ENCODE data around the gene SEPTIN12. TPM values are rescaled to one million over a fixed set of nuclear protein-coding genes. Genes with fewer than 3 reads are reported as not detected.

The SEPTIN12 gene
- total RNA-seq, 1 experiment from 2014 or later: not detected

DNA sequence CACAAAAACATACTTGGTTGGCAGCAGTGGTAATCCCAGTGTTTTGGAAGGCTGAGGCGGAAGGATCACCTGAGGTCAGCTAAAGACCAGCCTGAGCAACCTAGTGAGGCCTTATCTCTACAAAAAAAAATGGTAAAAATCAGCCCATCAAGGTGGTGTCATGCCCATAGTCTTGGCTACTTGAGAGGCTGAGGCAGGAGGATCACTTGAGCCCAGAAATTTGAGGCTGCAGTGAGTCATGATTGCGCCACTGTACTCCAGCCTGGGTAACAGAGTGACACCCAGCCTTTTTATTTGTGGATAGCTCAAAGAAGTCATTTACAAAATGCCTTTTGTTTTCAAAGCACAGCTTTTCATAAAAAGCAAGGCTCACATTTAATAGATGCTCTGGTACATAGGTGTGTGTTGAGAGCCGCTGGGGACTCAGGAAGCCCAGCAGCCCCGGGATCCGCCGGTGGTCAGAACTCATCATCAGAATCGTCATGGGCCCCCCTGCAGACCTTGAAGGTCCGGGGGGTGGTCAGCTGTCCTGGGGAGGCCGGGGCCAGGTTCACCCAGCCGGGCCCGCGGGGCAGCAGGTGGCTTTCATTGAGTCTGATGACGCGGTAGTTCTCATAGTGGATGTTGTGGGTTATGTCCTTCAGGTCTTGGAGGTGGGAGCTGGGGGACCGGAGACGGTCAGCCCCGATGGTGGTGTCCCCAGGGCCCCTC lies 10.7 kb downstream of the SEPTIN12 start (continued):
- no peak for TF ChIP-seq ZNF532 (CRISPR knock-in tag; IDR thresholded peaks at IDR 0.05; ENCODE audit: borderline replicate concordance)
- no peak for TF ChIP-seq AR (CRISPR knock-in tag; IDR thresholded peaks at IDR 0.05)
- TF ChIP-seq TEAD4 (CRISPR knock-in tag; IDR thresholded peaks at IDR 0.05): no peak

GRCh38 chr16:4776141-4776705 lies 11.9 kb downstream of the SEPTIN12 start:
- H3K27me3 Mint-ChIP-seq (ENCODE audit: low read depth): no peaks in the 10 kb centered on the region
- ATAC-seq: no peak
- DNase-seq (ENCODE audit: low spot score): no peak
- no peaks in the 10 kb centered on the region for H3K9me3 Mint-ChIP-seq
- no peak overlapping the region for H3K4me3 Mint-ChIP-seq
- H3K27ac Mint-ChIP-seq: no peak overlapping the region
- CTCF ChIA-PET: interaction anchor here (0.7 to 1.2 kb wide), 2 partner anchors 11 to 32 kb away, joined by 3 read pairs; partner anchors contain the start of gene SEPTIN12
- TF ChIP-seq, protein P1, sequence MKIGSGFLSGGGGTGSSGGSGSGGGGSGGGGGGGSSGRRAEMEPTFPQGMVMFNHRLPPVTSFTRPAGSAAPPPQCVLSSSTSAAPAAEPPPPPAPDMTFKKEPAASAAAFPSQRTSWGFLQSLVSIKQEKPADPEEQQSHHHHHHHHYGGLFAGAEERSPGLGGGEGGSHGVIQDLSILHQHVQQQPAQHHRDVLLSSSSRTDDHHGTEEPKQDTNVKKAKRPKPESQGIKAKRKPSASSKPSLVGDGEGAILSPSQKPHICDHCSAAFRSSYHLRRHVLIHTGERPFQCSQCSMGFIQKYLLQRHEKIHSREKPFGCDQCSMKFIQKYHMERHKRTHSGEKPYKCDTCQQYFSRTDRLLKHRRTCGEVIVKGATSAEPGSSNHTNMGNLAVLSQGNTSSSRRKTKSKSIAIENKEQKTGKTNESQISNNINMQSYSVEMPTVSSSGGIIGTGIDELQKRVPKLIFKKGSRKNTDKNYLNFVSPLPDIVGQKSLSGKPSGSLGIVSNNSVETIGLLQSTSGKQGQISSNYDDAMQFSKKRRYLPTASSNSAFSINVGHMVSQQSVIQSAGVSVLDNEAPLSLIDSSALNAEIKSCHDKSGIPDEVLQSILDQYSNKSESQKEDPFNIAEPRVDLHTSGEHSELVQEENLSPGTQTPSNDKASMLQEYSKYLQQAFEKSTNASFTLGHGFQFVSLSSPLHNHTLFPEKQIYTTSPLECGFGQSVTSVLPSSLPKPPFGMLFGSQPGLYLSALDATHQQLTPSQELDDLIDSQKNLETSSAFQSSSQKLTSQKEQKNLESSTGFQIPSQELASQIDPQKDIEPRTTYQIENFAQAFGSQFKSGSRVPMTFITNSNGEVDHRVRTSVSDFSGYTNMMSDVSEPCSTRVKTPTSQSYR (CRISPR knock-in tag; IDR thresholded peaks at IDR 0.05): no peak
- no peak for TF ChIP-seq MLX (CRISPR knock-in tag; IDR thresholded peaks at IDR 0.05)
- no peak for TF ChIP-seq ZNF138 (CRISPR knock-in tag; conservative IDR thresholded peaks at IDR 0.05)
- no peak for TF ChIP-seq TP53 (CRISPR knock-in tag; IDR thresholded peaks at IDR 0.05)
- TF ChIP-seq E2F1 (CRISPR knock-in tag; IDR thresholded peaks at IDR 0.05): no peak
- no peak for TF ChIP-seq TEAD4 (CRISPR knock-in tag; IDR thresholded peaks at IDR 0.05)
- no peak for TF ChIP-seq PRDM15 (CRISPR knock-in tag; IDR thresholded peaks at IDR 0.05)
- TF ChIP-seq ZSCAN18 (CRISPR knock-in tag; IDR thresholded peaks at IDR 0.05): no peak
- no peak for TF ChIP-seq ESRRA (CRISPR knock-in tag; IDR thresholded peaks at IDR 0.05; ENCODE audit: borderline replicate concordance)
- TF ChIP-seq IRF2 (CRISPR knock-in tag; IDR thresholded peaks at IDR 0.05; ENCODE audit: borderline replicate concordance, low read depth): no peak
- TF ChIP-seq ETV6 (CRISPR knock-in tag; IDR thresholded peaks at IDR 0.05): no peak
- no peak for TF ChIP-seq E2F4 (CRISPR knock-in tag; IDR thresholded peaks at IDR 0.05; ENCODE audit: borderline replicate concordance, low read depth)
- H3K4me1 Mint-ChIP-seq: no peaks in the 10 kb centered on the region
- H3K36me3 Mint-ChIP-seq: no peaks in the 10 kb centered on the region
- POLR2A ChIA-PET: no interaction called here
